IMR-90 (cell line): Measurements from ENCODE around the gene PIEZO2. TPM values are rescaled to one million over a fixed set of nuclear protein-coding genes. Genes with fewer than 3 reads are reported as not detected.
A peak's percentile ranks its signal among the peaks of the same experiment; 100 is the strongest.

Source experiments
- ATAC-seq: fragments of 200-7000 bp; cut with Tn5 transposase; 2 replicates; pipeline ENCODE4 v1.9.1; 2020; ENCODE audit warnings: low read depth, mild to moderate bottlenecking, moderate library complexity
- BruUV-seq: library from RNA; stranded (reverse); fragments of 400-500 nt; replicated peaks from 2 replicates; lab custom pipeline; 2021; lab: Mats Ljungman, UMichigan
- CTCF ChIA-PET: fragments of 300-600 bp; formaldehyde crosslinking; extraction: SDS; loops from one replicate; lab custom pipeline; 2021; ENCODE audit warnings: antibody characterized with exemption; lab: Yijun Ruan, JAX
- POLR2A ChIA-PET: fragments of 300-600 bp; sonication (Branson Sonifier 250); formaldehyde crosslinking; loops from one replicate; lab custom pipeline; 2022; ENCODE audit warnings: antibody characterized with exemption; ENCODE audit not compliant: unreplicated experiment; lab: Charles Lee
- DNase-seq: peaks from one replicate; pipeline ENCODE4 v3.0.0; 2013
- H2AFZ ChIP-seq: replicated peaks from 2 replicates; pipeline ENCODE3; 2013; ENCODE audit warnings: low read length, mild to moderate bottlenecking; ENCODE audit not compliant: poor library complexity
- H2AK5ac ChIP-seq: 2 replicates; pipeline ENCODE4 v1.6.1; 2013; ENCODE audit warnings: low read depth, low read length, inconsistent platforms
- H2AK9ac ChIP-seq: replicated peaks from 2 replicates; pipeline ENCODE3; 2013; ENCODE audit warnings: mild to moderate bottlenecking, low read depth, low read length, moderate library complexity; ENCODE audit not compliant: poor library complexity
- H2BK120ac ChIP-seq: 2 replicates; pipeline ENCODE4 v1.6.1; 2013; ENCODE audit warnings: low read depth, low read length, inconsistent platforms
- H2BK15ac ChIP-seq: 3 replicates; pipeline ENCODE4 v1.6.1; 2013; ENCODE audit warnings: low read depth, low read length, inconsistent platforms
- H2BK20ac ChIP-seq: 2 replicates; pipeline ENCODE4 v1.6.1; 2013; ENCODE audit warnings: low read depth, mild to moderate bottlenecking, inconsistent platforms, low read length, moderate library complexity
- H2BK5ac ChIP-seq: 2 replicates; pipeline ENCODE4 v1.6.1; 2013; ENCODE audit warnings: mild to moderate bottlenecking, low read depth, low read length, inconsistent platforms; ENCODE audit not compliant: poor library complexity, severe bottlenecking
- H3K14ac ChIP-seq: replicated peaks from 2 replicates; pipeline ENCODE4 v1.6.1; 2013; ENCODE audit warnings: low read depth, low read length, inconsistent platforms
- H3K18ac ChIP-seq: 2 replicates; pipeline ENCODE4 v1.6.1; 2013; ENCODE audit warnings: low read depth, low read length, control low read depth
- H3K23ac ChIP-seq: 2 replicates; pipeline ENCODE4 v1.6.1; 2013; ENCODE audit warnings: low read depth, low read length, inconsistent platforms
- H3K27ac ChIP-seq: 2 replicates; pipeline ENCODE4 v1.5.1; 2013; ENCODE audit warnings: mild to moderate bottlenecking, control low read depth, low read length; ENCODE audit not compliant: insufficient read depth
- H3K27me3 ChIP-seq: 2 replicates; pipeline ENCODE4 v1.6.1; 2013; ENCODE audit warnings: low read length; ENCODE audit not compliant: control insufficient read depth, insufficient read depth
- H3K36me3 ChIP-seq: 2 replicates; pipeline ENCODE4 v1.6.1; 2013; ENCODE audit warnings: low read length, mixed read lengths; ENCODE audit not compliant: control insufficient read depth, insufficient read depth
- H3K4ac ChIP-seq: 2 replicates; pipeline ENCODE4 v1.6.1; 2013; ENCODE audit warnings: low read depth, low read length, inconsistent platforms
- H3K4me1 ChIP-seq: 2 replicates; pipeline ENCODE4 v1.6.1; 2013; ENCODE audit warnings: low read length, mixed read lengths; ENCODE audit not compliant: control insufficient read depth, insufficient read depth
- H3K4me2 ChIP-seq: 2 replicates; pipeline ENCODE4 v1.6.1; 2013; ENCODE audit warnings: low read depth, mild to moderate bottlenecking, control low read depth, low read length, moderate library complexity
- H3K4me3 ChIP-seq: 2 replicates; pipeline ENCODE4 v1.5.1; 2013; ENCODE audit warnings: low read depth, mild to moderate bottlenecking, control low read depth, low read length, moderate library complexity; ENCODE audit not compliant: insufficient read depth
- H3K56ac ChIP-seq: 2 replicates; pipeline ENCODE4 v1.6.1; 2013; ENCODE audit warnings: low read length, inconsistent platforms; ENCODE audit not compliant: insufficient read depth; ENCODE audit errors: extremely low read depth
- H3K79me1 ChIP-seq, 2 experiments: 2 replicates each; pipeline ENCODE4 v1.6.1; 2013; ENCODE audit warnings: low read length in 2 of 2, inconsistent platforms in 1 of 2, low read depth in 1 of 2
- H3K9ac ChIP-seq: 2 replicates; pipeline ENCODE4 v1.6.1; 2013; ENCODE audit warnings: low read depth, low read length, control low read depth
- H3K9me1 ChIP-seq: 2 replicates; pipeline ENCODE4 v1.6.1; 2013; ENCODE audit warnings: low read length, inconsistent platforms; ENCODE audit not compliant: insufficient read depth
- H3K9me3 ChIP-seq: 2 replicates; pipeline ENCODE4 v1.6.1; 2013; ENCODE audit warnings: low read length; ENCODE audit not compliant: control insufficient read depth, insufficient read depth
- H4K20me1 ChIP-seq: 2 replicates; pipeline ENCODE4 v1.6.1; 2013; ENCODE audit warnings: low read length, inconsistent platforms; ENCODE audit not compliant: insufficient read depth
- H4K5ac ChIP-seq: 2 replicates; pipeline ENCODE4 v1.6.1; 2013; ENCODE audit warnings: mild to moderate bottlenecking, low read depth, low read length, control low read depth
- H4K8ac ChIP-seq, 2 experiments: 2 replicates each; pipeline ENCODE4 v1.6.1; 2013; ENCODE audit warnings: low read depth in 2 of 2, low read length in 2 of 2, control low read depth in 1 of 2, inconsistent platforms in 1 of 2
- H4K91ac ChIP-seq: 2 replicates; pipeline ENCODE4 v1.6.1; 2013; ENCODE audit warnings: low read depth, low read length, inconsistent platforms; ENCODE audit not compliant: insufficient read depth
- CEBPB ChIP-seq: IDR thresholded peaks from 2 replicates; pipeline ENCODE4 v1.6.1; 2012; ENCODE audit warnings: low read depth, low read length, improper control_type of control experiment
- FOS ChIP-seq: fragments of 150-350 bp; IDR thresholded peaks from 2 replicates; pipeline ENCODE4 v1.6.1; 2016; ENCODE audit warnings: low read depth, low read length
- MAFK ChIP-seq: IDR thresholded peaks from 2 replicates; pipeline ENCODE4 v1.6.1; 2012; ENCODE audit warnings: low read depth, low read length, improper control_type of control experiment
- MAZ ChIP-seq: IDR thresholded peaks from 2 replicates; pipeline ENCODE4 v1.6.1; 2012; ENCODE audit warnings: low read depth, mild to moderate bottlenecking, low read length, improper control_type of control experiment, moderate library complexity, borderline replicate concordance
- POLR2A ChIP-seq: IDR thresholded peaks from 2 replicates; pipeline ENCODE4 v1.6.1; 2012; ENCODE audit warnings: mild to moderate bottlenecking, low read depth, low read length
- RAD21 ChIP-seq: IDR thresholded peaks from 2 replicates; pipeline ENCODE4 v1.6.1; 2012; ENCODE audit warnings: low read length, improper control_type of control experiment
- WGBS, 2 experiments: methylation state at CpG; one replicate each; pipeline versions ENCODE4 v1.1.5 to v1.1.7; 2013; ENCODE audit warnings: missing lambda C conversion rate in 2 of 2; ENCODE audit not compliant: insufficient read length in 1 of 2; ENCODE audit errors: extremely low coverage in 2 of 2; 5-methylcytosine and 5-hydroxymethylcytosine counted together
- dilution Hi-C: fragments of 300-500 bp; cut with HindIII; formaldehyde crosslinking; loops from one replicate; pipeline ENCODE4 v1.14.3; 2018; ENCODE audit warnings: low sequenced_read_pairs; ENCODE audit not compliant: unreplicated experiment
- in situ Hi-C: fragments of 300-500 bp; cut with MboI; formaldehyde crosslinking; loops from 3 replicates; pipeline ENCODE4 v1.14.3; 2019; ENCODE audit warnings: low sequenced_read_pairs, inconsistent platforms, mixed read lengths
- intact Hi-C: fragments of 100-400 bp; cut with micrococcal nuclease; formaldehyde crosslinking; loops from 2 replicates; pipeline ENCODE4 v1.10.0; 2022
- polyA plus RNA-seq, 3 experiments: library from polyadenylated mRNA; depleted of rRNA; stranded (reverse); fragments of >200 nt; gene quantifications; 2 replicates each; pipeline ENCODE4 v1.2.3, GENCODE V29; 2012; ENCODE audit warnings: low replicate concordance in 1 of 3
- total RNA-seq: library from RNA; depleted of rRNA; stranded (reverse); fragments of >200 nt; gene quantifications from 2 replicates; pipeline ENCODE4 v1.2.3, GENCODE V29; 2012
- TF ChIP-seq, protein P1 (sequence below): fragments of 150-350 bp; IDR thresholded peaks from 2 replicates; pipeline ENCODE4 v1.6.1; 2017; ENCODE audit warnings: mild to moderate bottlenecking, antibody characterized with exemption, low read length, low read depth

The PIEZO2 gene
- total and polyA plus RNA-seq, 2 of the 4 experiments (the other 2 are of a cell fraction): 2.4 to 4.1 TPM

DNA sequence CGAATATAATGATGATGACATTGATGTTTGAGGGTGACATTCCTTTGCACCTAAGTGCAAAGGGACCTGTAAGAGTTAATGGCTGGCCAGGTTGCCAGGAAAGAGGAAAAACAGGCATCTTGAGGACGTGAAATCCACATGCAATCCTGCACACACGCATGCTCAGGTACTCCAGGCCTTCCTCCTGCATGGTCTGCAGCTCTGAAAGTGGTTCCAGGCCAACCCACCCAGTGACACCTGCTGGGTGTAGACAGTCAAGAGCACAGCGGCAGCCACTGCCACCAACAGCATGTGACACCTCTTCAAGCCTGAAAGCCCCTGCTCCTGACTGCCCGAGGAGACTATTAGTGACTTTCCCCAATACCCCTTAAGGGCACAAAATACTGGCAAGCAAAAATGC is 101.6 kb downstream of the PIEZO2 start:
- Histone ChIP-seq H2AFZ (peak overlapping the region; percentile 10), H4K5ac (no peak overlapping the region), H3K9me3 (no peaks in the 10 kb centered on the region), H3K9ac (no peak overlapping the region), H3K36me3 (no peaks in the 10 kb centered on the region), H4K8ac (peak overlapping the region in 1 of 2 experiments; percentile 57; a peak in 1 of 4 replicates), H3K18ac (no peak overlapping the region), H3K56ac (no peak overlapping the region), H3K27me3 (no peaks in the 10 kb centered on the region), H4K91ac (no peak overlapping the region), H2BK120ac (peak overlapping the region; percentile 71), H3K27ac (no peak overlapping the region), H2AK9ac (peak overlapping the region; percentile 37), H2BK20ac (peak overlapping the region; percentile 65), H2BK5ac (no peak overlapping the region), H2BK15ac (no peak overlapping the region), H3K4me2 (no peak overlapping the region), H3K9me1 (peaks cover 9% of the 10 kb centered on the region), H3K4me1 (peaks cover 8% of the 10 kb centered on the region), H2AK5ac (peak overlapping the region; percentile 62; the same call in 1 of the 2 replicates), H3K4ac (peak overlapping the region; percentile 62), H3K79me1 (peaks cover 3 to 8% of the 10 kb centered on the region in 2 experiments; a peak in 2 of 4 replicates), H4K20me1 (no peaks in the 10 kb centered on the region), H3K14ac (peak overlapping the region; percentile 37; the same call in 1 of the 2 replicates), H3K23ac (no peak overlapping the region; the same call in 1 of the 2 replicates), H3K4me3 (no peak overlapping the region)
- BruUV-seq: no TSS peak
- ChIA-PET CTCF (no interaction called here), POLR2A (no interaction called here)
- in situ Hi-C loops: no loop called here
- intact Hi-C loops: loop anchor here (10.0 kb wide), 1 partner anchor 467 kb away; no protein-coding TSS in a partner anchor
- dilution Hi-C loops: no loop called here
- TF ChIP-seq MAZ (no peak), FOS (no peak), MAFK (no peak), POLR2A (no peak), CEBPB (no peak), RAD21 (no peak)
- TF ChIP-seq, protein P1, sequence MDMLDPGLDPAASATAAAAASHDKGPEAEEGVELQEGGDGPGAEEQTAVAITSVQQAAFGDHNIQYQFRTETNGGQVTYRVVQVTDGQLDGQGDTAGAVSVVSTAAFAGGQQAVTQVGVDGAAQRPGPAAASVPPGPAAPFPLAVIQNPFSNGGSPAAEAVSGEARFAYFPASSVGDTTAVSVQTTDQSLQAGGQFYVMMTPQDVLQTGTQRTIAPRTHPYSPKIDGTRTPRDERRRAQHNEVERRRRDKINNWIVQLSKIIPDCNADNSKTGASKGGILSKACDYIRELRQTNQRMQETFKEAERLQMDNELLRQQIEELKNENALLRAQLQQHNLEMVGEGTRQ: no peak
- DNase-seq (no peak), ATAC-seq (no peak)
- WGBS, 2 experiments: 73% methylated on average over 3 of the region's 5 CpGs; no CpG with 5 or more reads in 1 of the 2 experiments
